ENCODE results near the gene AOC3.
"Not testable (repeated sequence)": the region's sequence is repeated elsewhere in the genome, so short reads cannot be mapped to it uniquely, and the experiment has no call there.

AOC3 gene

GRCh38 chr17:42844271-42844670, 6.7 kb upstream of the AOC3 start, which contains the start of gene AOC2:
TSS of gene AOC2 (plus strand) at chr17:42844580. CDS start at chr17:42844627, 47 bp downstream.
- no peak for DNase-seq

DNA sequence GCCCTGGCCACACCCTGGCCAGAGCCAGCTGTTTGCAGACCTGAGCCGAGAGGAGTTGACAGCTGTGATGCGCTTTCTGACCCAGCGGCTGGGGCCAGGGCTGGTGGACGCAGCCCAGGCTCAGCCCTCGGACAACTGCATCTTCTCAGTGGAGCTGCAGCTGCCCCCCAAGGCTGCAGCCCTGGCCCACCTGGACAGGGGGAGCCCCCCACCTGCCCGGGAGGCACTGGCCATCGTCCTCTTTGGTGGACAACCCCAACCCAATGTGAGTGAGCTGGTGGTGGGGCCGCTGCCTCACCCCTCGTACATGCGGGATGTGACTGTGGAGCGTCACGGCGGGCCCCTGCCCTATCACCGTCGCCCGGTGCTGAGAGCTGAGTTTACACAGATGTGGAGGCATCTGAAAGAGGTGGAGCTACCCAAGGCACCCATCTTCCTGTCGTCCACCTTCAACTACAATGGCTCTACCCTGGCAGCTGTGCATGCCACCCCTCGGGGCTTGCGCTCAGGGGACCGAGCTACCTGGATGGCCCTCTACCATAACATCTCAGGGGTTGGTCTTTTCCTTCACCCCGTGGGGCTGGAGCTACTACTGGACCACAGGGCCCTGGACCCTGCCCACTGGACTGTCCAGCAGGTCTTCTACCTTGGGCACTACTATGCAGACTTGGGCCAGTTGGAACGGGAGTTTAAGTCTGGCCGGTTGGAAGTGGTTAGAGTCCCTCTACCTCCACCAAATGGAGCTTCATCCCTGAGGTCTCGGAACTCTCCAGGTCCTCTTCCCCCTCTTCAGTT, 6.0 kb upstream of the AOC3 start:
- no peak for DNase-seq

GRCh38 chr17:42845556-42845917, 5.5 kb upstream of the AOC3 start:
- no peak for DNase-seq

DNA sequence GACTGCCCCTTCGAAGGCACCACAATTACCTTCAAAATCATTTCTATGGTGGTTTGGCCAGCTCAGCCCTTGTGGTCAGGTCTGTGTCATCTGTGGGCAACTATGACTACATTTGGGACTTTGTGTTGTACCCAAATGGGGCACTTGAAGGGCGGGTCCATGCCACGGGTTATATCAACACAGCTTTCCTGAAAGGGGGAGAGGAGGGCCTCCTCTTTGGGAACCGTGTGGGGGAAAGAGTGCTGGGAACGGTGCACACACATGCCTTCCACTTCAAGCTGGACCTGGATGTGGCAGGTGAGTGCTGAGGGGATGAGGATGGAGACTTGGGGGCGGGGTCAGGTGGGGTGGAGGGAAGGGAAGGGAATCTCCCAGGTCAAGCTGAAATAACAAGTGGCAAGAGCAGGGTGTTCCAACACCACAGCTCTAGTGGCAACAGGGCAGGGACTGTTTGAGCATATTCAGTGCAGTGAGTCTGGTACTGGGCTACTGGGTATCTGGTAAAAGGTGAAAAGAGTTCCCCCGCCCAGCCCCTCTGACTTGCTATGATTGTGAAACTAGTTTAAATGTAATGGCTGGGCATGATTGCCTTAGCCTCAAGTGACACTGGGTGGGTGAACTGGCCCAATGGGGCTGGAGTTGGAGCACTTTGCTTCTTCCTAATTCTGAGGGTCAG, 4.9 kb upstream of the AOC3 start:
- no peak for DNase-seq

DNA sequence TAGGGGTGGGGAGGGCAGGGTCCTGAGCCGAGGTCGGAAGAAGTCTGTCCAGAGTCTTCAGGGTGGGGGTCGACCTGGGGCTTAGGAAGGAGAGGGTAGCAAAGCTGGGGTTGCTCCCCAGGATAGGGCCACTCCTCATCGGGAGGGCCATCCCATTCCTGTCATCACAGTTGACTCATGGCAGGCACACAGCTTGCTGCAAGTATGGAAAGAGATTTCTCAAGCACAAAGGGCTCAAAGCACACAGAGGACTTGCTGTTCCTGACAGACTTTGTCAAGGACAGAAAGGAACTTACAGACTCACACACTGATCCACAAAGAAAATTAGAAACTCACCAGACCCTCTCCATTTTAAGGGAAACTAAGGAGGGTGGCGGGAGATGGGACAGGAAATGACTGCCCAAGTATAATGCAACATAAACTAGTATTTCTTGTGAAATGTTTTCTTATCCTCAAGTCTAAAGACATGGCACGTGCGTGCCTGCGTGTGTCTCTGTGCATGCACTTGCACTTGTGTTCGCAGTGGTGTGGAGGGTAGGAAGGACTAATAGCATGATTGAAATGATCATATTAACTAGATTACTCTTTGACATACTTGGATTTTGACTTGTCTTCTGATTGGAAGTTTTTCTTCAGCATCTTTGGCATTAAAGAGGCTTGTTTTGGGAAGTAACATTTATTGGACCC, 4.3 kb upstream of the AOC3 start:
- DNase-seq = no peak

DNA sequence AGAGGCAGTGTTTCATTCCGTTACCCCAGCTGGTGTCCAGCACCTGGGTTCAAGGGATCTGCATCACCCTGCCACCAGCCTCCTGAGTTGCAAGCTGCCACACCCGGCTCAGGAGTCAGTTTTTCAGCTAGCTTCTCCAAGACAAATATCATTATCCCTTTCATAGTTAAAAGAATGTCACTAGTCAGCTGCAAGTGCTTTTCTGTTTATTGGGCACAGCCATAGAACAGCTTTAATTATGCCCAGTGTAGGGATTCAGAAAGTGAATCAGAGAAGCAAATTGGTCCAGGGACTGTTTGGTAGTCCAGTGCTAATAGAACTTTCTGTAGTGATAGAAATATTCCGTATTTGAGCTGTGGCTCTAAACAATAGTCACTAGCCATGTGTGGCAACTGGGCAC, 2.9 kb upstream of the AOC3 start:
- DNase-seq = no peak

DNA sequence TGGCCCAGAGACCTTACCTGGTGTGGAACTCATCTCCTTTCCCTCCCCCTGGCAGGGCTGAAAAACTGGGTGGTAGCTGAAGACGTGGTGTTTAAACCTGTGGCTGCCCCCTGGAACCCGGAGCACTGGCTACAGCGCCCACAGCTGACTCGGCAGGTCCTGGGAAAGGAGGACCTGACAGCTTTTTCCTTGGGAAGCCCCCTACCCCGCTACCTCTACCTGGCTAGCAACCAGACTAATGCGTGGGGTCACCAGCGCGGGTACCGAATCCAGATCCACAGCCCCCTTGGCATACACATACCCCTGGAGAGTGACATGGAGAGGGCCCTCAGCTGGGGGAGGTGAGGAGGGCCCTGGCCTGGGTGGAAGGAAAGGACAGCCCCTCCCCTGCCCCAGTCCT, 2.0 kb upstream of the AOC3 start:
- DNase-seq = no peak

- DNase-seq = no peak
These were observed 1.4 kb upstream of the AOC3 start for GRCh38 chr17:42849451-42850181.

- DNase-seq = not testable (repeated sequence)
These were observed 607 bp downstream of the AOC3 start for GRCh38 chr17:42851371-42852240.

GRCh38 chr17:42852351-42852750, 1.4 kb downstream of the AOC3 start:
- DNase-seq = no peak

GRCh38 chr17:42853004-42853403, 2.0 kb downstream of the AOC3 start:
- DNase-seq = no peak

GRCh38 chr17:42853597-42853967, 2.6 kb downstream of the AOC3 start:
- DNase-seq = no peak

DNA sequence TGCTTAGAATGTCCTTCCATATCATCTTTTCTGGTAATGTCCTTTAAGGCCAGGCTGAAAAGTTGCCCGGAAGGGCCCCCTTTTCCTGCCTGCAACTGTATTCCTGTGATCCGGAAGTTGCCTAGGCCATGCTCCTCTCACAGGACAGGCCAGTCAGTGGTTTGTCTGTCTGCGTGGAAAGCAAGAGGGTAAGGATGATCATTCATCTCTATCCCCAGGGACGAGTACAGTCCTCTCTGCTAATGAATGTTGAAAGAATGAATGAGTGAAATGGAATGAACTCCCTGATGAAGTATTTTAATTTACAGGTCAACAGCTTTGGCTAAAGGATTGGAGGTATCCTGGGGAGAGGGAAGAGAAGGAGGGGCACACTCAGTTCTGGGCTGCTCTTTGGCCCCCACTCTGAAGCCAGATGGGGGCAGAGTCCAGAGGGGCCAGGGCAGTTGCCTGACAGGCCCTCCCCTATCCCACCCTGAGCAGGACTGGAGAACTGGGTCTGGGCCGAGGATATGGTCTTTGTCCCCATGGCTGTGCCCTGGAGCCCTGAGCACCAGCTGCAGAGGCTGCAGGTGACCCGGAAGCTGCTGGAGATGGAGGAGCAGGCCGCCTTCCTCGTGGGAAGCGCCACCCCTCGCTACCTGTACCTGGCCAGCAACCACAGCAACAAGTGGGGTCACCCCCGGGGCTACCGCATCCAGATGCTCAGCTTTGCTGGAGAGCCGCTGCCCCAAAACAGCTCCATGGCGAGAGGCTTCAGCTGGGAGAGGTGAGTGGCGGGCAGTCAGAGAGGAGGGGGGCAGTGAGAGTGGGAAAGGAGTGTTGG, 3.2 kb downstream of the AOC3 start:
- no peak for DNase-seq

DNA sequence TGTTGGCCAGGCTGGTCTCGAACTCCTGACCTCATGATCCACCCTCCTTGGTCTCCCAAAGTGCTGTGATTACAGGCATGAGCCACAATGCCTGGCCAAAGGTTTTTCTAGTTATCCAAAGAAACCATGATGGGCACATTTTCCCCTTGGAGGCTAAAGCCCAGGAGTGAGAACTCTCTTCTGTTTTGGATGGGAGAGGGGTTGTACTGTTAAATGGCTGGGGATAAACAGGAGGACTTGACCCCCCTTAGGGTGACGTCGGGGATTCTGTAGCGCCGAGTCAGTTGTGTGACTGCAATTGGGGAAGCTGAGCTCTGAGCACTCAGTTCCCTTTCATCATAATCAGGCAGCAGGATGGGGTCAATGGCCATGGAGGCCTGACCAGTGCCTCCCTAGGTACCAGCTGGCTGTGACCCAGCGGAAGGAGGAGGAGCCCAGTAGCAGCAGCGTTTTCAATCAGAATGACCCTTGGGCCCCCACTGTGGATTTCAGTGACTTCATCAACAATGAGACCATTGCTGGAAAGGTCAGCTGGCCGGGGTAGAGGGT, 4.1 kb downstream of the AOC3 start:
- no peak for DNase-seq

GRCh38 chr17:42856093-42856492, 5.1 kb downstream of the AOC3 start:
- DNase-seq = not testable (repeated sequence)

DNA sequence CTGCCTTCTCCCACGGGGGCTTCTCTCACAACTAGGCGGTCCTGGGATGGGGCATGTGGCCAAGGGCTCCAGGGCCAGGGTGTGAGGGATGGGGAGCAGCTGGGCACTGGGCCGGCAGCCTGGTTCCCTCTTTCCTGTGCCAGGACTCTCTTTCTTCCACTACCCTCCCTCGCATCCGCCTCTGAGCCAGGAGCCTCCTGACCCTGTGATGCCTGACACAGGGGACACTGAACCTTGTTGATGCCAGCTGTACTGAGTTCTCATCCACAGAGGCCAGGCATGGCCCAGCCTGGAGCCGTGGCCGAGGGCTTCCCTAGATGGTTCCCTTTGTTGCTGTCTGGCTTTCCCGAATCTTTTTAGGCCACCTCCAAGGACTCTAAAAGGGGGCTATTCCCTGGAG, 5.5 kb downstream of the AOC3 start:
- DNase-seq = not testable (repeated sequence)

DNA sequence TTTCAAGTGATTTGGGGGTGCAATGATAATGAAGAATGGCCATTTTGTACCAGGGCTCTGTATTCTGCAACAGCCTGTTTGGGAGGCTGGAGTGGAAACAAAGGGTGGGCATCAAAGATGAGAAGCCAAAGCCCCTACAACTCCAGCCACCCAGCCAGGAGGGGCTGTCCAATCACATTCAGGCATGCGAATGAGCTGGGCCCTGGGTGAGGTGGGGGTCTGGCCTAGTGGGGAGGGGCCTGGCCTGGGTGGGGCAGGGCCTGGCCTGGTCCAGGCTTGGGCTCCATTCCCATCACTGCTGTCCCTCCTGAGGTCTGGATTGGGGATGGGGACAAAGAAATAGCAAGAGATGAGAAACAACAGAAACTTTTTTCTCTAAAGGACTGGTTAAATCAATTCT, 6.4 kb downstream of the AOC3 start:
- DNase-seq = no peak

DNA sequence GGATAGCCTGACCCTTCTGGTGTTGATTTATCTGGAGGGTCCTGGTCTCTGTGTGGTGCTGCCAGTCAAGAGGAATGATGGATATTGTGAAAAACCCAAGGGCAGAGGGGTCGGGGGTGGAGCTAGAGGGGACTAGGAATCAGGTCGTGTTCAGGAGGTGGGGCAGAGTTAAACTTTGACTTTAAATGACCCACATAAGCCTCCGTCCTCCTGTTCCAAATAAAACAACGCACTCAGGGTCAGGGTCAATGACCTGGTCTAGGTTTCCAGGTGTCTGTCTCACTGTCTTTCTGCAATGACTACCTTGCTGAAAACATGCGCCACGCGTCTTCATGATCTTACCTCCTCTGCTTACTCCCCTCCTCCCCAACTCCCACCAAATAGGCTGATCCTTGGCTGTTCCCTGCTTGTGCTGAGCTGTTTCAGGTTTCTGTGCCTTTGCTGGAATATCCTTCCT, 14.7 kb downstream of the AOC3 start:
- DNase-seq = no peak

DNA sequence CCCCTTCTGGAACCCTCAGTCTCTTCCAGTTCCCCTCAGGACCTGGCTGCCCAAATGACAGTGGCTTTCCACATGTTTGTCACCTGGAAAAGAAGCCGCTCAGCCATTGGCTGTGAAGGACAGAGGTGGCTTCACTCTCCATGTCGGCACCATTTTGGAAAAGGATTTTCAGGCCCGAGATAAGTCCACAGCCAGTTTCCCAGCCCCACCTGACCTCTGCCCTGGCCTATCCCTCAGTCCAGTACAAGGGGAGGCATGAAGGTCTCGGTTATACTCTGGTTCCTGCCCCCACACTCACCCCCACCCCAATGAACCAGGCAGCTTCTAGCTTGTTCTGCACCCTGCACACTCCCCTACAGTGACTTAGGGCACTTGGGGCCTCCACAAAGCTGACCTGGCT, 15.2 kb downstream of the AOC3 start:
- DNase-seq = no peak

DNA sequence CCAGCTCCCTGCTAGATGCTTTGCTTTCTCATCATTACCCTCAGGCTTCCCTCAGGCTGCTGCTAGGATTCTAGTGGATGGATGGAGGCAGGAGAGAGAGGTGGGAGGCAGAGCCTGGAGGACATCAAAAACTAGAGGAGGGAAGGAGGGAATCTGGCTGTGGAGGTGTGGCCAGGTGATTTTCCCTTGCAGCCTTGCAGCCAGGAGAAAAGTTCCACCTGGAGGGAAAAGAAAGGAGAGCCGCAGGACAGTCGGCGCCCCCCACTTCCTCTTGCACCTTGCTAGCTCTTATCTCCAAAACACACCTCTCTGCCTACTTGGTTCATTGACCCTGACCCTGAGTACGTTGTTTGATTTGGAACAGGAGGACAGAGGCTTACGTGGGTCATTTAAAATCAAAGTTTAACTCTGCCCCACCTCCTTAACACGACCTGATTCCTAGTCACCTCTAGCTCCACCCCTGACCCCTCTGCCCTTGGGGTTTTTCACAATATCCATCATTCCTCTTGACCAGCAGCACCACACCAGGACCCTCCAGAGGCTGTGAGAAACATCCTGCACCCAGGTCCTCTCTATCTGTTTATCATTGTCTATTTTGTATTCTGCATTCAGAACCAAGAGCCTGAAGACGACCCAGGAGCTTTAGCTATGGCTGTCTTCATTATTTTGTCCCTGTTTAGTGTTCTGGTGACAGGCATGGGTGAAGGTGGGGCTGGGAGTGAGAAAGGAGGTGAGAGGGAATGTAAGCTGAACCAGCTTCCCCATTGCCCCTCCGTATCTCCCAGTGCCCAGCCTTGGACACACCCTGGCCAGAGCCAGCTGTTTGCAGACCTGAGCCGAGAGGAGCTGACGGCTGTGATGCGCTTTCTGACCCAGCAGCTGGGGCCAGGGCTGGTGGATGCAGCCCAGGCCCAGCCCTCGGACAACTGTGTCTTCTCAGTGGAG, 15.9 kb downstream of the AOC3 start:
- no peak for DNase-seq
